CD4-positive, alpha-beta T cell treated with Interleukin-4 for 4 hours (primary cell): ENCODE results near the gene SUPT20HL2.
"Not testable (repeated sequence)": the region's sequence is repeated elsewhere in the genome, so short reads cannot be mapped to it uniquely, and the experiment has no call there.

Experiments
- DNase-seq: peaks from one replicate; pipeline ENCODE4 v3.0.0-alpha.2; 2020

The SUPT20HL2 gene

GRCh38 chrX:24309580-24310374, 4.1 kb downstream of the SUPT20HL2 start:
- DNase-seq: not testable (repeated sequence)

- not testable (repeated sequence) for DNase-seq
Measured at GRCh38 chrX:24308803-24309202, 5.1 kb downstream of the SUPT20HL2 start.

GRCh38 chrX:24306440-24306839, 7.4 kb downstream of the SUPT20HL2 start:
- no peak for DNase-seq

GRCh38 chrX:24305905-24306304, 8.0 kb downstream of the SUPT20HL2 start:
- DNase-seq: no peak

- DNase-seq: no peak
Measured at GRCh38 chrX:24301806-24302205, 12.1 kb downstream of the SUPT20HL2 start.

GRCh38 chrX:24301060-24301459, 12.8 kb downstream of the SUPT20HL2 start:
- DNase-seq: no peak

- DNase-seq: no peak
Measured at GRCh38 chrX:24298191-24298590, 15.7 kb downstream of the SUPT20HL2 start.

- DNase-seq: no peak
Measured at GRCh38 chrX:24294619-24295018, 19.2 kb downstream of the SUPT20HL2 start.

- DNase-seq: no peak
Measured at GRCh38 chrX:24293412-24293811, 20.5 kb downstream of the SUPT20HL2 start.

GRCh38 chrX:24292353-24292752, 21.5 kb downstream of the SUPT20HL2 start:
- no peak for DNase-seq

GRCh38 chrX:24285082-24285481, 28.8 kb downstream of the SUPT20HL2 start:
- DNase-seq: no peak

- DNase-seq: no peak
Measured at GRCh38 chrX:24283127-24283794, 30.6 kb downstream of the SUPT20HL2 start.

GRCh38 chrX:24282381-24283126, 31.3 kb downstream of the SUPT20HL2 start:
- no peak for DNase-seq

- DNase-seq: no peak
Measured at GRCh38 chrX:24277405-24277804, 36.5 kb downstream of the SUPT20HL2 start.

- DNase-seq: no peak
Measured at GRCh38 chrX:24276015-24276414, 37.9 kb downstream of the SUPT20HL2 start.

- DNase-seq: no peak
Measured at GRCh38 chrX:24271262-24271661, 42.6 kb downstream of the SUPT20HL2 start.

GRCh38 chrX:24268786-24269185, 45.1 kb downstream of the SUPT20HL2 start:
- DNase-seq: no peak

GRCh38 chrX:24266996-24267395, 46.9 kb downstream of the SUPT20HL2 start:
- no peak for DNase-seq

- DNase-seq: no peak
Measured at GRCh38 chrX:24264383-24264782, 49.5 kb downstream of the SUPT20HL2 start.

GRCh38 chrX:24262309-24262708, 51.6 kb downstream of the SUPT20HL2 start:
- no peak for DNase-seq
